Sigmoid colon (tissue), 4 donors: ENCODE data around the gene KIRREL3.

Source experiments
- CTCF ChIP-seq, 4 experiments: fragments of 450-650 bp in 3 of 4; fragments of 200-600 bp in 1 of 4; IDR thresholded peaks; one replicate each; pipeline ENCODE4 v1.5.1; 2016 to 2019; ENCODE audit warnings: antibody characterized with exemption in 4 of 4, mild to moderate bottlenecking in 3 of 4, moderate library complexity in 2 of 4
- EP300 ChIP-seq, 4 donors: sonication (generic); formaldehyde crosslinking; IDR thresholded peaks; one replicate each; pipeline ENCODE4 v1.6.1; 2017; ENCODE audit warnings: antibody characterized with exemption in 4 of 4
- POLR2A ChIP-seq, 2 donors: fragments of 450-650 bp; IDR thresholded peaks; one replicate each; pipeline ENCODE4 v1.6.1; 2016; ENCODE audit warnings: antibody characterized with exemption in 2 of 2, mild to moderate bottlenecking in 2 of 2, moderate library complexity in 2 of 2
- POLR2AphosphoS5 ChIP-seq, 4 donors: sonication (generic); formaldehyde crosslinking; IDR thresholded peaks; one replicate each; pipeline ENCODE4 v1.6.1; 2017; ENCODE audit warnings: antibody characterized with exemption in 4 of 4

GRCh38 chr11:126744699-126745098 lies 255.9 kb downstream of the KIRREL3 start:
- TF ChIP-seq POLR2AphosphoS5 (IDR thresholded peaks at IDR 0.05) (no peak), CTCF (IDR thresholded peaks at IDR 0.05) (no peak), POLR2A (IDR thresholded peaks at IDR 0.05) (no peak), EP300 (IDR thresholded peaks at IDR 0.05) (no peak)
